Thymus (tissue), 11 donors: ENCODE data around the gene CDC34. TPM values are rescaled to one million over a fixed set of nuclear protein-coding genes. Genes with fewer than 3 reads are reported as not detected.

Experiments
- DNase-seq, 9 donors: peaks; one replicate each; pipeline ENCODE4 v3.0.0-alpha.2; 2013; ENCODE audit warnings: low spot score in 9 of 9, low read depth in 6 of 9, missing footprints in 1 of 9
- H3K27ac ChIP-seq, 2 donors: one replicate each; pipeline ENCODE4 v1.5.1; 2013; ENCODE audit warnings: control low read depth in 1 of 2, low read depth in 1 of 2, low read length in 1 of 2, mild to moderate bottlenecking in 1 of 2, moderate library complexity in 1 of 2
- H3K27me3 ChIP-seq, 2 donors: one replicate each; pipeline ENCODE4 v1.5.1; 2013; ENCODE audit warnings: low read length in 1 of 2; ENCODE audit not compliant: control insufficient read depth in 2 of 2, insufficient read depth in 1 of 2
- H3K36me3 ChIP-seq, 2 donors: one replicate each; pipeline ENCODE4 v1.5.1; 2013; ENCODE audit warnings: low read length in 1 of 2, mild to moderate bottlenecking in 1 of 2, moderate library complexity in 1 of 2; ENCODE audit not compliant: control insufficient read depth in 2 of 2, insufficient read depth in 2 of 2
- H3K4me1 ChIP-seq, 2 donors: one replicate each; pipeline ENCODE4 v1.5.1; 2013; ENCODE audit warnings: low read length in 2 of 2; ENCODE audit not compliant: control insufficient read depth in 2 of 2, insufficient read depth in 2 of 2
- H3K4me3 ChIP-seq, 2 donors: one replicate each; pipeline ENCODE4 v1.5.1; 2013; ENCODE audit warnings: low read length in 2 of 2, control low read depth in 1 of 2, mild to moderate bottlenecking in 1 of 2
- H3K9me3 ChIP-seq, 2 donors: one replicate each; pipeline ENCODE4 v1.5.1; 2013; ENCODE audit warnings: low read length in 1 of 2, mild to moderate bottlenecking in 1 of 2; ENCODE audit not compliant: control insufficient read depth in 2 of 2, insufficient read depth in 1 of 2
- WGBS: extraction: QIAGEN DNeasy Blood & Tissue Kit; methylation state at CpG from one replicate; pipeline ENCODE4 v1.1.7; 2013; 5-methylcytosine and 5-hydroxymethylcytosine counted together
- polyA plus RNA-seq: library from polyadenylated mRNA; stranded (reverse); fragments of 200-250 nt; gene quantifications from one replicate; pipeline ENCODE4 v1.2.3, GENCODE V29; 2013
- total RNA-seq: library from RNA; stranded (reverse); fragments of 120-200 nt; gene quantifications from one replicate; pipeline ENCODE4 v1.2.4, GENCODE V29; 2013
- donor health status: healthy.

CDC34 gene
- total and polyA plus RNA-seq, 2 donors = 48.0 to 72.0 TPM

DNA sequence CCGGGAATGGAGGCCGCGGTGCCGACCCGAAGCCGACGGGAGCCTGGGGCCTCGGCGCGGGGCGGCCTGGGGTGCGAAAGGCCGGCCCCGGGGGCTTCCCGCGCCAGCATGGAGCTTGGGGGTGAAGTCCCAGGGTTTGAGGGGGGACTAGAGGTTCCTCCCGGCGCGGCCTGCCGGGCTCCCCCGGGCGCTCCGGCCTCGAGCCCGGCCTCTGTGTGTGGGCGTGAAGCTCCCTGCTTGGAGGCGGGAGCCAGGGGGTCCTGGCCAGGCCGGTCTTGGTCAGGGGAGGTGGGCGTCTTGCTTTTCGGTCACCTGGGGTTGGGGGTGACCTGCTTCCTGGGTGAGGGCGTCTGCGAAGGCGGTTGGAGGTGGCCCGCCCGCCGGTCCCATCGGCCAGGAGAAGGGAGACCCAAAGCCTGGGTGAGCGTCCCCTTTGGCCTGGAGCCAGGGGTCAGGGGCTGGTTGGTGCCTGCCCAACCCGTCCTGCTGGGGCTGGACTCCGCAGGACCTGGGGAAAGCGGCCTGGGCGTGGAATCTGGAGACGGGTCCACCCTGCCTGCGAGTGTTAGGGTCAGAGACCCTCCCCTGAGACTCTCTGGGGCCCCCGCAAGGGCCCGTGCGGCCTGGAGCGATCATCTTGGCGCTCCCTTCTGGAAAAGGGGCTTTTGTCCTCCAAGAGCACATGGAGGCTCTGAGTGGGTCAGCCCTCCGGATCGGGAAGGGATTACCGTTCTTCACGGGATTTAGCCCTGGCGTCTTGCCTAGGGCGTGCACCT lies 41.4 kb downstream of the CDC34 start:
- H3K9me3 ChIP-seq = no peaks in the 10 kb centered on the region
- peaks cover 21 to 39% of the 10 kb centered on the region in 2 donors for H3K4me1 ChIP-seq
- peak in 1 of 9 donors; percentile 52 for DNase-seq
- H3K4me3 ChIP-seq = peak overlapping the region; percentile 74 to 90
- WGBS = under 1% methylated on average over 55 of the region's 55 CpGs
- H3K27ac ChIP-seq = peak overlapping the region; percentile 68 to 80
- H3K27me3 ChIP-seq = no peaks in the 10 kb centered on the region
- H3K36me3 ChIP-seq = peaks cover 9 to 12% of the 10 kb centered on the region in 2 donors

DNA sequence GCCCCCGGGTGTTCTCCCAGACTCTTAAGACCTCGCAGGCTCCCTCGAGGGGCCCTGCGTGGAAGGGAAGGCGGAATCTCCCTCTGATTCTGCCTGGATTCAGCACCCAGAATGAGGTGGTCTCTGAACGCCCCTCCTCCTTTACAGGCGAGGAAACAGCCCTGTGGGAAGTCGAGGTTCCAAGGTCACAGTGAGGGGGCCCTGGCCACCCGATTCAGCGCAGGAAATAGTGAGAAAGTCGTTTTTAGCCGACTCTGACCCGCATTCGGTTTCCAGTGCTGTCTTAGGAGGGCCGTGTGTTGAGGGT lies 41.9 kb downstream of the CDC34 start:
- Histone ChIP-seq H3K27me3 (no peaks in the 10 kb centered on the region), H3K36me3 (peaks cover 13% of the 10 kb centered on the region in 2 donors), H3K27ac (peak overlapping the region in 1 of 2 donors; percentile 17), H3K4me1 (peaks cover 21 to 39% of the 10 kb centered on the region in 2 donors), H3K9me3 (no peaks in the 10 kb centered on the region), H3K4me3 (peak overlapping the region; percentile 74 to 90)
- no peak for DNase-seq
- WGBS = 6% methylated on average over 15 of the region's 15 CpGs

DNA sequence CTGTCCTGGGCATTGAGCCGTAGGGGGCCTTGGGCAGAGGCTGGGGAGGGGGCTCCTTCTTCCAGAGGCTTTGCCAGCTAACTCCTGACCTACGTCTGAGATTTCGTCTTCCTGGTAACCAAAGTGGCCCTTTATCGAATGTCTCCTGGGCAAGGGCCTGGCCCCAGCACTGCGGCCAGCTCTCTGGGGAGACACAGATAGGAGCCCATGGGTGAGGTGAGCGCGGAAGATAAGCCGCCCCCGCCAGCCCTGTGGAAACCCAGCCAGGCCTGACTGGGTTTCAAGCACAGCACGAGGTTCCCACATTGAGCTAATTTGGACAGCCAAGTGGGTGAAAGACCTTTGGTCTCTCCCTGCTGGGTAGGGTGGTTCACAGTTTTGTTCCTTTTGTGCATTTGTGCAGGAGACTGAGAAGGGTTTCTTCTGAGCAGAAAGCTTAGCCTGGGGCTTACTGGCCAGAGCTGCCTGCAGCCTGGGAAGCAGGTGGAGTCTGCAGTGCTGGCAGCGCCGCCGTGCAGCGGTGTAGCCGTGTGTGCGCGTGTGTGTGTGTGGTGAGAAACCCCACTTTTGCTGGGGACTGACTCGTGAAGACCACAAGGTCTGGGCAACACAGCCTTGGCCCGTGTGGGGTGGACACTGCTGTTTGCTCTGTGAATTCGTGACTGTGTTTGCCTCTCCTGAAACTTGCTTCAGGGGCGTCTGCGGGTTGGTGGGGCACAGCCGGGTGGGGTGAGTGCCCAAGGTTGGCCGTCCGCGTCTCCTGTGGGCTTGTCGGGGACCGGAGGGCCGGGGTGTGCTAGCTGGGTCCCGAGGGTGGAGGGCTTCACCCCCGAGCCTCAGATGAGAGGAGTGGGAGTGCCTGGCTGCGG lies 43.3 kb downstream of the CDC34 start:
- 89% methylated on average over 32 of the region's 32 CpGs for WGBS
- Histone ChIP-seq H3K27ac (no peak overlapping the region), H3K4me3 (no peak overlapping the region), H3K36me3 (peaks cover 24% of the 10 kb centered on the region in 2 donors), H3K27me3 (no peaks in the 10 kb centered on the region), H3K9me3 (no peaks in the 10 kb centered on the region), H3K4me1 (peaks cover 21 to 39% of the 10 kb centered on the region in 2 donors)
- no peak for DNase-seq

- no peak overlapping the region for H3K4me3 ChIP-seq
- H3K27me3 ChIP-seq = no peaks in the 10 kb centered on the region
- H3K4me1 ChIP-seq = peaks cover 21 to 38% of the 10 kb centered on the region in 2 donors
- 89% methylated on average over 38 of the region's 38 CpGs for WGBS
- no peak for DNase-seq
- H3K36me3 ChIP-seq = peaks cover 31% of the 10 kb centered on the region in 2 donors
- no peaks in the 10 kb centered on the region for H3K9me3 ChIP-seq
- no peak overlapping the region for H3K27ac ChIP-seq
Observed at GRCh38 chr19:575527-576506, 44.3 kb downstream of the CDC34 start.

- Histone ChIP-seq H3K4me3 (no peak overlapping the region), H3K4me1 (peaks cover 19 to 28% of the 10 kb centered on the region in 2 donors), H3K27ac (no peak overlapping the region), H3K36me3 (peaks cover 40 to 41% of the 10 kb centered on the region in 2 donors), H3K9me3 (no peaks in the 10 kb centered on the region), H3K27me3 (no peaks in the 10 kb centered on the region)
- DNase-seq = no peak
- whole genome bisulfite sequencing = 94% methylated on average over 28 of the region's 28 CpGs
Observed at GRCh38 chr19:576768-577438, 45.3 kb downstream of the CDC34 start.

- Histone ChIP-seq H3K9me3 (no peaks in the 10 kb centered on the region), H3K36me3 (peaks cover 46 to 49% of the 10 kb centered on the region in 2 donors), H3K4me1 (peaks cover 19 to 25% of the 10 kb centered on the region in 2 donors), H3K27me3 (no peaks in the 10 kb centered on the region), H3K4me3 (no peak overlapping the region), H3K27ac (no peak overlapping the region)
- WGBS = 96% methylated on average over 66 of the region's 66 CpGs
- DNase-seq = no peak
Observed at GRCh38 chr19:577439-578392, 46.2 kb downstream of the CDC34 start.

GRCh38 chr19:579111-579841 lies 47.7 kb downstream of the CDC34 start:
- Histone ChIP-seq H3K27me3 (no peaks in the 10 kb centered on the region), H3K9me3 (no peaks in the 10 kb centered on the region), H3K27ac (no peak overlapping the region), H3K36me3 (peaks cover 51 to 58% of the 10 kb centered on the region in 2 donors), H3K4me1 (peaks cover 12 to 17% of the 10 kb centered on the region in 2 donors), H3K4me3 (no peak overlapping the region)
- 98% methylated on average over 46 of the region's 46 CpGs for WGBS
- no peak for DNase-seq
